DMS53 treated with DMSO at 0.1 percent for 48 hours (cell line): ENCODE data around the gene NUDT1.

Experiments
- DNase-seq: peaks from one replicate; lab custom pipeline; 2025; ENCODE audit not compliant: unreplicated experiment; lab: John Stamatoyannopoulos, UW

The NUDT1 gene

DNA sequence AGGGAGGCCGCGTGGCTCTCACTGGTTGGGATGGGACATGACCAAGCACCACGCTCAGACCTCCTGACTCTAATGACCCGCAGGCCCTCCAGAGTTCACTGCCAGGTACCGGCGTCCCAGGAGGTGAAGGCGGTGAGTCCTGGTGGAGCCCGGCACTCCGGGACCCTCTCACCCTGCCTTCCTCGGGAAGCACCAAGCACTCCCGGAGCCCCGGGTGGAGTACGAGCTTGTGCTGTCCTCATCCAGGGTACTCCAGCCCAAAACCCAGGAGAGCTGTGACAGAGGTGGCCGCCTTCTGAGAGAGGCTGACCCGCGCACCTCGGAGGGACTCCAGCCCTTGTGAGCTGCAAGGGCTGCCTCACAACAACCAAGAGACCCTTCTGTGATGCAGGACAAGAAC is 18.7 kb upstream of the NUDT1 start:
- no peak for DNase-seq

- DNase-seq = no peak
Measured at GRCh38 chr7:2224491-2224928, 17.5 kb upstream of the NUDT1 start.

DNA sequence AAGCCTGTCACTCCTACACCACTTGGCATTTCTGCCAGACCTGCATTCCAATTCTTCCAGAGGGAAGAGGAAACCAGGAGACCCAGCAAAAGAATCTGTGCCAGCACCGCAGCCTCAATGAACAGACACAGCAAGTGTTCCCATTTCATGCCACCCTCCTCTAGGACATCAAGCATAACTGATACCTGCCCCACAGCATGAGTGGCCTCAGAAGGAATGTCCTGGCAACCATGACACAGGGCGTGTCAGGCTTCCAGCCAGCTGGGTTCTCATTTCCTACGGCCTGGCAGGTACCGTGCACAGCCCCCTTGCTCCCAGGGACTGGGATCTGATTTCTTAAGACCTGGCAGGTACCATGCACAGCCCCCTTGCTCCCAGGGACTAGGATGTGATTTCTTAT is 17.1 kb upstream of the NUDT1 start:
- DNase-seq = no peak

DNA sequence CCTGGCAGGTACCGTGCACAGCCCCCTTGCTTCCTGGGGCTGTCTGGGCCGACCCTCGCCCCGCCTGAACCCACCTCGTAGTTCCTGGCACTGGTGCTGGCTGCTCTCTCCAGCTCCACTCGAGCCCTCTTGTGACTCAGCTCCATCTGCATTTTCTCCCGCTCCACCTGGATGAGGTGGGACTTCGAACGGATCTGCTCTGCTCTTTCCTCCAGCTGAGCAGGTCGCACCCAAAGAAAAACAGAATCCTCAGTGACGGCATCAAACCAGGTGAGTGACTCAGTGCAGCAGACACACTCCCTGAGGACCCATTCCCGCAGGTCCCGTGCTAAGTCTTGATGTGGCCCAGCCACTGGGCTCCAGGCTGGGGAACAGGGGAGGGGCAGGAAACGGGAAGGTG is 16.7 kb upstream of the NUDT1 start:
- DNase-seq = no peak

DNA sequence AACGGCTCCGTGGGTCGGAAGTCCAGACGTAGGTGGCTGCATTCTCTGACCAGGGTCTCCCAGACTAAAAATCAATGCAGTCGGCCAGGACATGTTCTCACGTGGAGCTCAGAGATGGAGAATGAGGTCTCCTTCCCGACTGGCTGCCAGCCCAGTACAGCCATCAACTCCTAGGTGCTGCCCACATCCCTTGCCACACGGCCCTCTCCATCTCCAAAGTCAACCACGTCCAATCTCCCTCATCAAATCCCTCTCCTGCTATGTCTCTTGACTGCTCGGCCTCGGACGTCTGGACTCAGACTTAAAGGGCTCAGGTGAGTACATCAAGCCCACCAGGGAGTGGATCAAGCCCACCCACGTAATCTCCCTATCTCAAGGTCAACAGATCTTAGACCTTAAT is 16.2 kb upstream of the NUDT1 start:
- no peak for DNase-seq

- no peak for DNase-seq
Measured at GRCh38 chr7:2227699-2228098, 14.3 kb upstream of the NUDT1 start.

- DNase-seq = no peak
Measured at GRCh38 chr7:2228921-2229320, 13.1 kb upstream of the NUDT1 start.

GRCh38 chr7:2229467-2229866 is 12.6 kb upstream of the NUDT1 start:
- no peak for DNase-seq

GRCh38 chr7:2230226-2230625 is 11.8 kb upstream of the NUDT1 start:
- no peak for DNase-seq

DNA sequence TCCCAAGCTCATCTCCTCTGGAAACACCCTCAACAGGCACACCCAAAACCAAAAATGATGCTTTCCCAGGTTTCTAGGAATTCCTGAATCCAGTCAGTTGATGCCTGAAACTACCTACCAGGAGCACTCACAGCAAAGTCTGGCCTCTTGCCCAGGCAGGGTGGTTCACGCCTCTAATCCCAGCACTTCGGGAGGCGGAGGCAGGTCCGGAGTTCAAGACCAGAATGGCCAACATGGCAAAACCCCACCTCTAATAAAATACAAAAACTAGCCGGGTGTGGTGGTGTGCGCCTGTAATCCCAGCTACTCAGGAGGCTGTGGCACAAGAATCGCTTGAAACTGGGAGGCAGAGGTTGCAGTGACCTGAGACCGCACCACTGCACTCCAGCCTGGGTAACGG is 11.1 kb upstream of the NUDT1 start:
- DNase-seq = no peak

DNA sequence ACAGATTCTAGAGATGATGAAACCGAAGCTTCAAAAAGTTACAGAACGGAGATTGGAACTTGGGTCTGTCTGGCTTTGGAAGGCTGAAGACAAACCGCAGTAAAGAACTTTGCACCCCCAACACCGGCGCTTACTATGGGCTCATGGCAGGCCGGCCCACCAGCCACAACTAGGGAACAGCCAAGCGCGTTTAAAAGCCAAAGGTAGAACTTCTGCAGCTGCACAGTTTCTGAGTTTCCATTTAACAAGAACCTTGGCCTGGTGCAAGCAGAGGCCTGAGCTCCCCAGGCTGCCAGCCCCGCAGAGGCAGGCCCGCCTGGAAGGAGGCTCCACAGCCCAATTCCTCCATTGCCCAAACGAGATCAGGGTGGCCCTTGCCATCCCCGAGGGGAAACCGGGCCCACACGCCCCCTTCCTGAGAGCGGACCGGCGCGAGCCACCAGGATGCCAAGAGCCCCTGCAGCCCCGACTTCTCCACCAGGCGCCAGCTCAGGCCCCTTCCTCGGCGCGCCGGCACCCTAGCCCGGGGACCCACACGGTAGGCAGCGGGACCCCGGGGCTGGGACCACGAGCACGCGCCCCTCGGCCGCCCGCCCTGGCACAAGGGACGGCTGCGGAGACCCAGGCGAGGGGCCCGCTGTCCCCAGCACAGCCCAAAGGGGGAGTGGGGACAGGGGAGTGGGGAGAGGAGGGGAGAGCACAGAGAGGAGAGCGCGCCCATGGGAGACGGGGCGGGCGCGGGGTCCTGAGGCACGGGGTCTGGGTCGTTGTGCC is 9.8 kb upstream of the NUDT1 start:
- no peak for DNase-seq

DNA sequence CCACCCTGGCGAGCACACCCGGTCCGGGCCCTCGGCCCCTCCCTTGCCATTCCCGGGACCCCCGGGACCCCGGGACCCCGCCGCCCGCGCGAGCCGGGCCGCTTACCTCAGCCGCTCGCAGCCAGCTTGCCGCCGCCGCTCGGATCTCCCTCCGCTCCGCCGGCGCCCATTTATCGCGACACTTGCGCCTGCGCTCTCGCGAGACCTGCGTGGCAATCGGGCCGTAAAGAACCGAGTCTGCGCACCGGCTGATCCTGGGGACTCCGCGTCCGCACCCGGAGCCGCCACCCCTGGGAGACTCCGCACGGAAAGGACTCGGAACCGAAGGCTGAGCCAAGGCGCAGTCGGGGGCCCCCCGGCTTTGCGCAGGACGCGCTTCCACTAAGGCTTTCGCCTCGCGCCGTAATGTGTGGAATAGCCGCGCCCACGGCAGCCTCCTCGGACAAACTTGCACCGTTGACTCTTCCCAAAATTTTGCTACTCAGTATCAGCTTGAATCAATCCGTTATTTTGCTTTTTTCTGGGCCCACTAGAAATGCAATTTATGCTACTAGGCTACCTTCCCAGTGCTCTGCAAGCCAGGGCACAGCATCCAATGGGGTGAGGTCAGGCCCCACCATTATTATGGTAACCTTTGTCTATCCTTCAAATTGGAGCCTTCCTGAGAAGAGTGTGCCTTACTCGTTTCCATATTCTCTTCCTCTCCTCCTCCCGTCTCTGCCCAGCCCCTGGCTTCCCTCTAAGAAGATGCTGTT is 9.1 kb upstream of the NUDT1 start, which contains the start of gene MAD1L1:
Gene MAD1L1, minus strand, starts transcription at position 180 of the 755 bp plus-strand sequence. CDS start 2,812 bp downstream, outside the sequence.
- DNase-seq = peak; percentile 85

DNA sequence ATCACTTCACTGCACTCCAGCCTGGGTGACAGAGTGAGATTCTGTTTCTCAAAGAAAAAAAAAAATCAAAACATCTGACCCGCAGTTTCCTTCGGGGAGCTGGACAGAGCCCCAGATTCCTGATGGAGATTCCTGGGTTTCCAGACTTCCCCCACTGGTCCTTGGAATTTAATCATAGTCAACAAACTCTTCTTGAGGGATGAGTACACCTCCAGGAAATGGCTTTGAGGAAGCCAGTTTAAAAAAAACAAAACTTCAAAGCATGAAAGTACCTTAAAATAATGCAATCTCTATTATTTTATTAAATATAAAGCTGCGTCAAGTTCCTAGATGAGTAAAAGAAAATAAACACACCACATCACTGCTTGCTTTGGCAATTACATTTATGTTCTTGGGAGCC is 8.1 kb upstream of the NUDT1 start:
- DNase-seq = no peak

DNA sequence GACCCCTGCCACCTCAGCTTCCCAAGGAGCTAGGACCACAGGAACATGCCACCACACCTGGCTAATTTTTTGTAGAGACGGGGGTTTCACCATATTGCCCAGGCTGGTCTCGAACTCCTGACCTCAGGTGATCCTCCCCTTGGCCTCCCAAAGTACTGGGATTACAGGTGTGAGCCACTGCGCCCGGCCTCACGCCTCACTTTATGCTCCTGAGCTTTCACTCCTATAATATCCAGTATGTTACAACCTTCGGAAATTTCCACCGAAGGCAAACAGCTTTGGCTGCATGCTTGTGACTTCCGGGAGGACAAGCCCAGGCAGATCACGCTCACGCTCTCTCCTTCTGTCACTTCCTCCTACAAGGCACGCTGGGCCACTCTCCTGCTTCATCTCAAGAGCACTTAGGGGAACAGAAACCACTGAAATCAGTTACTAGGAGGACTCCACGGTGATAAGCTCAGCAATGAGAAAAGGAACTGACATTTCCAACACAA is 4.9 kb upstream of the NUDT1 start:
- no peak for DNase-seq

DNA sequence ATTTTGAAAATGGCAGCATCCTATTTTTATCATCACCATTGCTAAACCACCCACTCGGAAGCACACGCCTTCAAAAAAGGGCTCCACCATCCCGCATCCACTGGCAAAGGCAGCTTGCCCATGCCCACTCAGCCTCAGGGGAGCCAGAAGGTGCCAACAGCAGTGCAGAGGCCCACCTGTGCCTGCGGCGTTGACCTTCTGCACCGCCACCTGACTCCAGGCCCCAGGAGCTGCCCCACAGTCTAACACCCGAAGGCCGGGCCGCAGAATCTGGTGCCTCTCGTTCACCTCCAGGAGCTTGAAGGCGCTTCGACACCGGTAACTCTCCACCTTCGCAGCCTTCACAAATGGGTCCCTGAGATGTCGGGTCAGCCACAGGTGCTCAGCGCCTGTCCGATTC is 2.8 kb upstream of the NUDT1 start:
- no peak for DNase-seq

DNA sequence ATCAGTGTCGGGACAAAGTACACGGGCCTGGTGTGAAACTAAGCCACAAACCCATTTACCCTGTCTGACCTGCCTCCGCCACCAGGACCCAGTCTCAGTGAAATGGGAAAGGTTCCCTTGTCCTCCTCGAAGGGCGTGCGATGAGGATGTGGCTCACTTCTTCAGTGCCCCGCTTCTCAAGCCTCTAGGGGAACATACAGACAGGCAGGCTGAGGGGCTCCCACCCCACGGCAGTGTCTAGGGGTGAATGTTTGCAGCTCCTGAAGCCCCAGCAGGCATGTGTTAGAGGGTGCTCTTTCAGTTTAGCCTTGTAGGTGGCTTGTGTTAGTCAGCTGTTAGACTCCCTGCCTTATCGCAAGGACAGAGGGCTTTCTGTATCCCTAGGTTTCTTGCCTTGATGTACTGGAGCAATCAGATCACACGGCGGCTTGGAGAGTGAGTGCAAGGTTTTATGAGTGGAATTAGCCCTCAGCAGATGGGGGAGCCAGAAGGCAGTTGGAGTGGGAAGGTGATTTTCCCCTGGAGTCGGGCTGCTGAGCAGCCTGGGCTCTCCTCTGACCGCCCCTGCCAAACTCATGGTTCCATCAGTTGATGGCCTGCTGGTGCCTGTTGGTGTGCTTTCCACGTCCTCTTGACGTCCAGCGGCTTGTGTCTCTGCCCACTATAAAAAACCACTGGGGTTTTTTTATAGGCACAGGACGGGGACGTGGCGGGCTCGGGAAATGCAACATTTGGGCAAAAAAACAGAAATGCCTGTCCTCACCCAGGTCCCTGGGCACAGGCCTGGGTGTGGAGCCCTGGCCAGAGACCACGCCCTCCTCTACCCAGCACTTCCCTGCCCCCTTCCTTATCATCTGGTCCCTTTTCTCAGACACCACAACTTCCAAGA is 759 bp downstream of the NUDT1 start:
- DNase-seq = no peak

GRCh38 chr7:2243458-2243857 is 1.4 kb downstream of the NUDT1 start:
- DNase-seq = no peak

- no peak for DNase-seq
Measured at GRCh38 chr7:2244404-2244995, 2.5 kb downstream of the NUDT1 start.

GRCh38 chr7:2245883-2246675 is 4.1 kb downstream of the NUDT1 start:
- no peak for DNase-seq
